MV-4-11 (cell line): ENCODE results near the gene TSGA10IP.
A peak's percentile ranks its signal among the peaks of the same experiment; 100 is the strongest.

ENCODE experiments used
- DNase-seq: peaks from one replicate; lab custom pipeline; 2025; lab: John Stamatoyannopoulos, UW

The TSGA10IP gene

DNA sequence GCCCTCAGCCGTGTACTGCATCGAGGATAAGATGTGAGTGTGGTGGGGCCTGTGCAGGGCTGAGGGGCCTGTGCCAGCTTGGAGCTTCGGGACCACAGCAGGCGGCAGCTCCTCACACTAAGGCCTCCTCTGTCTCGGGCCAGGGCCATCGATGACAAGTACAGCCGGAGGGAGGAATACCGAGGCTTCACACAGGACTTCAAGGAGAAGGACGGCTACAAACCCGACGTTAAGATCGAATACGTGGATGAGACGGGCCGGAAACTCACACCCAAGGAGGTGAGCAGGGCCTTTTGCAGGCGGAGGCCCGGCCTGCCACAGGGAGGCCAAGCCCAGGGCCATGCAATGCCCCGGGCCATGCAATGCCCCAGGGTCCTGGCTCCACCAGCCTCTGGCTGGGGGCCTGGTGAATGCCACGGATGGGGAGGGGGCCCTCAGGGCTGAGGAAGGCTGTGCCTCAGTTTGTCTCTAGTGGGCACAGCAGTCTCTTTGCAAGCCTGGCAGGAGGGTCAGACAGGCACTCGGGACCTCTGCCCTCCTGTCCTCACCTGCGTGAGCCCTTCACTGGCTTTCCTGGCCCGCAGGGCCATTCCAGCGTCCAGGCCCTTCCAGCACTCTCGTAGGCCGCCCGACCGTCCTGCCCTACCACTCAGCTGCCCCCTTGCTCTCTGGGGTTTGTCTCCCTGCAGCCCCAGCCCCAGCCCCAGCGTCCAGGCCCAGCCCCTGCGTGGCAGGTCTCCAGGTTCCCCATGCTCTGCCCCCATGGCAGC is 32.5 kb downstream of the TSGA10IP start:
- no peak for DNase-seq

DNA sequence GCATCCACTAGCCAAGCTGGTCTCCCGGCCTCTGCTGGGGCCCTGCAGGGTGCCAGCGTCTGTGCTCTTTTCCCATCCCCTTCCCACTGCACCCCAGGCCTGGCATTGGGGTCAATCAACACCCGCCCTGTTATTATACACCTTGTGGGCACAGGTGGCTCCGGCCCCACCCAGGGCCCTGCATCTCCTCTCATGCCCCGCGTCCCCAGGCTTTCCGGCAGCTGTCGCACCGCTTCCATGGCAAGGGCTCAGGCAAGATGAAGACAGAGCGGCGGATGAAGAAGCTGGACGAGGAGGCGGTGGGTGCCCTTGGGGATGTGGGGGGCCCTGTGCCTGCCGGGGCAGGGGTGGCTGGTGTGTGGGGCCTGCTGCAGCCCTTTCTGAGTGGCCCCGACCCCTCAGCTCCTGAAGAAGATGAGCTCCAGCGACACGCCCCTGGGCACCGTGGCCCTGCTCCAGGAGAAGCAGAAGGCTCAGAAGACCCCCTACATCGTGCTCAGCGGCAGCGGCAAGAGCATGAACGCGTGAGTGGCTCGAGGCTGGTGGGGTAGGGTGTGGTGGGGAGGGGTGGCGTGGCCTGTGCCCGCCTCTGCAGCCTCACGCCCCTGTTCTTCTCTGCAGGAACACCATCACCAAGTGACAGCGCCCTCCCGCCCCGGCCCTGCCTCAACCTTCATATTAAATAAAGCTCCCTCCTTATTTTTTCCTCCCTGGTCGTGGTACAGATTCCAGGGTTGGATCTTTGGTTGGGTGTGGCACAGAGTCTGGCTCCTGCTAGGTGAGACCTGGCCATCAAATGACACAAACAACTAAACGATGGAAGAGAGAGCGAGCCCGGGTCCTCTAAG is 33.3 kb downstream of the TSGA10IP start:
- no peak for DNase-seq

DNA sequence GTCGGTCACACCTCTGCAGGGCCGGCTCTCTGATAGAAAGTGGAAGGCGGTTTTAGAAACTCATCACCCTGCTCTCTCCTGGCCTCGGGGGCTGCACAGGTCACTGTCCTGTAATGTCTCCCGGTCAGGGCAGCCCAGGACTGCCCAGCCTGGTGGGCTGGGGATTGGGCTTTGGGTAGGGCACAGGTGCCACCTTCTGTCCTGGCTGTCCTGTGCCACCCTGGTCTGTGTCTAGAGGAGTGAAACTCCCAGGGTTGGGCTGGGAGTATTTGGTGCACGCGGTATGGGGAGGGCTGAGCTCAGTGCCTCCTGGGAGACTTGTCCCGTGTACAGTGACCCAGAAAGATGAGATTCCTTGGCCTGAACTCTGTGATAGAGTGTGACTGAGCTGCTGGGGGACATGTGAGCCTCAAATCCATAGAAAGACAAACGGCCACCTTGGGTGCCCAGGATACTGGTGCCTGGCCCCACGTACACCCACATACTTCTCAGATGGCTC is 34.0 kb downstream of the TSGA10IP start:
- DNase-seq: no peak

DNA sequence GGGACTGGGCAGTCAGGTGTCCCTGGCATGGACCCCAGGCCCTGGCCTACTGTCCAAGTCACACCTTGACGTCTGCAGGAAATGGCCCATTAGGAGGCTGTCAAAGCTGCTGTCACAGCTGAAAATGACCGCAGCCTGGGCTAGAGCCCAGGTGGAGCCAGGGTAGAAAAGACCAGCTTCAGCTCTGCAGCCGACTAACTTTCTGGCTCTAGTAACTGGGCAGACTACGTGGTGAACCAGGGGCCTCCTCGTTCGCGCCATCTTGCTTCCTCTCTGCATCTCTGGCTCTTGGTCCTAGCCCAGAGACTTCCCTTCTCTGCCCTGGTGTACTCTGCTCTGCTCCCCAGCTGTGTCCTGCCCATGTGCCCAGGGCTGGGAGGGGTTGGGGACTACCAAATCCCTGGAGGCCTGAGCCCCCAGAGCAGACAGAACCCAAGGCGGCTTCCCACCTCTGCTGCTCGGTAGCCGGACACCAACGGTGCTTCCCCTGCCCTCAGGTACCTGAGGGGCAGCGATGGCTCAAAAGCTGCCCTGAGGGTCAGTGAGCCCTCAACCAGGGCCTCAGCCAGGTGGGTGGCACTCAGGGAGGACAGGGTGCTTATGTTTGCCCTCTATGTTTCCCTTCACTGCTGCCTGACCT is 35.9 kb downstream of the TSGA10IP start:
- DNase-seq: no peak

DNA sequence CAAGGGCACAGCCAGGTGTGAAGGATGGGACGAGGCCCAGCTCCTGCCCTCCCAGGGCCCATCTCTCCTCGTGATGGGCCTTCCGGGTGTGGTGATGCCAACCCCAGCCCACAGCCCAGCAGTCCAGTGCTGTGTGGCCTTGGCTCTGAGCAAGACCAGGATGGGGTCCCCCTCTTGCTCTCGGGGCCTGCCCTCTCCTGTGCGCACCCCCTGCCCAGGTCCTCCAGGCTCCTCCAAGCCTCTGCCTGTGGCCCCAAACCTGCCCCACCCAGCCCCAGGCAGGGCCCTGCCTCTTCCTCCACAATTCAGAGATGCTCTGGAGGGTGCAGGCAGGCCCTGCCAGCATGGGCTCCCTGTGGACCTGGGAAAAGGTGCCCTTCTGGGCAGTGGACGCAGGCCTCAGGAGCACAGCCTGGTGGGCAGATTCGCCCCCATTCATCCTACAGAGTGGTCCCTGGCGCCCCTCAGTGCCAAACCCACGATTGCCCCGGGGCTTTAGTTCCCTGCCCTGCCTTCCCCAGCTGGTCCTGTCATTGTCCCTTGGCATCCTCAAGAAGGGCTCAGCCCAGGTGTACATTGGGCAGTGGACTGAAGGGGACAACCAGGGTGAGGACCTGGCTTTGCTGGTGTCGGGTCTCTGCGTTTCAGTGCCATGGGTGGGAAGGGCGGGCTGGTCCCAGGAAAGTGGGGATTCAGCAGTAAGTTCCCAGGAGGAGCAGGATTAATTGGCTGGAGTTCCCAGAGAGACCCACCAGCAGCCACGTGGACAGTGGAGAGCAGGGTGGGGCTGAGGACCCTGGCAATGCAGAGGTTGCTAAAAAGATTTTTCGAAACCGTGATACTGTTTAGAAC is 36.9 kb downstream of the TSGA10IP start:
- no peak for DNase-seq

DNA sequence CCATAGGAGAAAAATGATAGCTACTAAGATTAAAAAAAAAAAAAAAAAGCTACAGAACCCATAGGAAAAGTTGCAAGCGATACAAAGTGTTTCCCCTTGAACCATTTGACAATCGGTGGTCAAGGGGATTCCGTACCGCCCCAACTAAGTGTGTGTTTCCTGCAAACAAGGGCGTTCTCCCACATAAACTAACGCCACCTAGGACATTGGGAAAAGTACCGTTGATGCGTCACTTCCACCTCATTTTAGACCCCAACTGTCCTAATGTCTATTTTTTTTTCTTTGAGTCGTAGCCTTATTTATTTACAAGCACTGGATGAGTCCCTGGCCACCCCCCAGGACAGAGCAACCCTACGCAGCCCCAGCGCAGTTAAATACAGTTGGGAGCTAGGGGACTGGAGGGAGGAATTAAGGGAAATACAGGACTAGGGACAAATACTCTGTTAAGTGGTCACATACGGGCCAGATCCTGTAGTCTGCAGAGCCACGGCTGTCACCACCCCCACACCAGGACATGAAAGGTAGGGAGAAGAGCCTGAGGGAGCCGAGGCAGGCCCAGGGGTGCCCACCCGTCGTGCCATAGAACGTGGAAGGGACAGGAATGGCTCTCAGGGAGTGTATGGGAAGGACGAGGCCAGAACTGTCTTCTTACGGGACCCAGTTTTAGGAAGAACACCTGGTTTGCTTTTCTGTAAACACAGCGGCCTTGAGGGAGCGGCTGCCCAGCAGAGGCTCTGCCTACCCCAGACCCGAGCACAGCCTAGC is 37.7 kb downstream of the TSGA10IP start:
- no peak for DNase-seq

DNA sequence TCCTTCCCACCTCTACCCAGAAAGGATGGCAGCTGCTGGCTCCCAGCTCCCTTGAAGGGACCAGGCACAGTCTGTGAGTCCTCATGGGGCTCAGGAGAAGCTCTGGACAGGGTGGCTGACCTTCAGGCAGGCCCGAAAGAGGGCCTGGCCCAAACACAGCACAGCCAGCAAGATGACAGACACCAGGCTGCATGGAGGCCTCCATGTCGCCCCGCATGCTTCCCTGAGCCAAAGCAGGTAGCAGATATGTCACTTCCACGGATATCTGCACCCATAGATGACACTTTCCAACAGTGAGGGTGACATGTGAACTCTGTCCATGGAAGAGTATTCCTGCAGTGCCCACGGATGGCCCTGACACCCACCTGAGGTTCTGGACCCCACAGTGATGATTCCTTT is 38.3 kb downstream of the TSGA10IP start:
- no peak for DNase-seq

DNA sequence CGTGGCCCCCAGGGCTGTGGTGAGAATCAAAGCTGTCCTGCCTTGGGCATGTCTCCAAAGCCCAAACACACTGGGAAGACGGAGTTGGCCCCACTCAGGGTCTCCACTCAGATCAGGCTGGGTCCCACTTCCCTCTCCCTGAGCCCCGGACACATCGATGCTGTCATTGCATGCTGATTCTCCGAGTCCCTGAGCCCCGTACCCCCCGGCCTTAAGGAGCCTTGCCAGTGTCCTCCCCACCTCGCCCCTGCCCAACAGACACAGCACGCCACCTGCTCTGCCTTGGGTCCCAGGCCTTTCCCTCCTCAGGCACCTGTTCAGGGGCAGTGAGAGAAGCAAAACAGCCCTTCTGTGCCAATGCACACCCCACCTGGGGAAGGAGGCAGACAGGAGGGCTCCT is 42.1 kb downstream of the TSGA10IP start:
- no peak for DNase-seq

DNA sequence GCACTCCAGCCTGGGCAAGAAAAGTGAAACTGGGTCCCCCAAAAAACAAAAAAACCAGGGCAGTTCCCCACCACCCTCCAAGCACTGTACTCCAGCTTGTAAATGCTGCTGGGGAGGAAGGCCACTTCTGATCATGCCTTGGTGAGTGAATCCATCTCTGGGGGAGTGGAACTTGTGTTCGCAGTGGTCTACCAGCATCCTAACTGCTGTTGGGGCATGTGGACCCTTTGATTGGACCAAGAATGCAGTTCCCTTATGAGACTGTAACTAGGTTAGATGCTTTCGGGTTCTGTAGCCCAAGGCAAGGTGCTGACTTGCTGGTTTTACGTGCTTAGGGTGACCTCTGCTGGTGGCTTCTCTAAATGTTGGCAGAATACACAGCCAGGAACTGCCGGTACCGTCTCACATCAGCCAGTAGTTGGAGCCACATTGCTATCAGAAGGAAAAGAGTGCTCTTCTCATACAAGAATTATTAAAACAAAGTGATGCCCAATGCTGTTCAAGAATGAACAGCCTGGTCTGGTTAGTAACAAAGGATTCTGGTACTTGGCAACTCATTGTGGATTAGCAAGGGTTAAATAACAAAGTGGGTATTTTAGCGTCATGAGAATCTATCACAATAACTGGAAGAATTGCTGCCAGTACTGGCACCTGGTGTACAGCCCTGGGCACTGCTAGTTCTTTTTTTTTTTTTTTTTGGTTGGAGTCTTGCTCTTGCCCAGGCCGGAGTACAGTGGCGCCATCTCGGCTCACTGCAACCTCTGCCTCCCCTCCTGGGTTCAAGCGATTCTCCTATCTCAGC is 43.7 kb downstream of the TSGA10IP start:
- DNase-seq: peak; percentile 93

DNA sequence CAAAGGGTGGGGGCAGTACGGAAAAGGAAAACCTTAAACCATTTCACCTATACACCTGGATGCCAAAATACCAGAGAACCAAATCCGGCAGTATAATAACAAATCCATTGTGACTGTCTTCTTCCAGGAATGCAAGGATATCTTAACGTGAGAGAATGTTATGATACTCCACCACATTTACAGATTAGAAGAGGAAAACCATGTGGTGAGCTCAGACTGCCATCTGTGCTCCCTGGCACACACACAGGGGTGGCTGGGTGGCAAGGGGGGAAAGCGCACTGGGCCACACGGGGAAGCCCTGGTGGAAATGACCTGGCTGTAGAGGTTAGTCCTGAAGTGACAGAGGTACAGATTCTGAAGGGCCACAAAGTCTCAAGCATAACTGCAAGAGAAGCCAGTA is 46.8 kb downstream of the TSGA10IP start:
- no peak for DNase-seq

DNA sequence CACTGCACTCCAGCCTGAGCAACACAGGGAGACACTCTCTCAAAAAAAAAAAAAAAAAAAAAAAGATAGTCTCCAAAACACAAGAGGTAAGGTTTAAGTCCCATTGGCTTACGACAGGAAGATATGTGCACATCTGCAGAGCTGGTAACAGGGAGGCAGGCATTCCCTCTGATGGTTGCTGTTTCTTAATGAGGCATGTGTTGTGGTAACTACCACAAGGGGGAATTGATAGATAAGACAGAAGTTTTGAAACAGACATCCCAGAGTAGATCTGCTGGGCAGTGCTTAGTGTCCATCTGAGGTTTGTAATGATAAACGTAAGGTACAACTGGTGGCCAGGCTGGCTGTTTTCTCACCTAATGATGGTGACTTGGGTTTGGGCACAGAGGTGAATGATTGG is 52.0 kb downstream of the TSGA10IP start:
- peak; percentile 62 for DNase-seq

DNA sequence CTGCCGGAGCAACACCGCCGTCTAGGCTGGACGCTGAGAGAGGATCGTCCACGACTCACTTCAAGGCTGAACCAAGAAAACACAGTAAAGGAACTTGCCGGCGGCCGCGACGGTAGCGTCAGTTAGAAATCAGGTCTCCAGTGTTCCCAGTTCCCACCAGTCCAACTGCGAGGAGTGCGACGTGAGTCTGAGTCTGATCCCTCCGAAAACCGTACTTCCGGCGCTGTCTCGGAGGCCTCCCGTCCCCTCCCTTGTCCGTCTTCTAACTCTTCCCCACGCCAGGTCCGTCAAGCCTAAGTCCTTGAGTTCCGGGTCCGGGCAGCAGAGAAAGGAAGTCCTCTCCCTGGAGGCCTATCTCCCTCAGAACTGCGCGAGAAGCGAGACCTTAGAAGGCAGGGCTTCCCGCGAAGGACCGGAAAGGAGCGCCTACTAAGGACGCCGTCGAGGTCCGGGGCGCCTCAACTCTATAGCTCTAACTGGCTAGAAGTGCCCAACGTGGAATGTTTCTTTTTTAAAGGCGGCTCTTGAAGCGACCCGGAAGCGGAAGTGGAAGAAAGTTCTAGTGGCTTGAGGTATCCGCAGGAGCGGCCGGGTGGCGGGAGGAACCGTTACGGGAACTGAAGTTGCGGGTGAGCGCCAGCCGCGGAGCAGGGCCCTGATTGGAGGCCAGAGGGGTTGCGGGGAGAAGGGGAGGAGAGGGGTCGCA is 56.8 kb downstream of the TSGA10IP start, which contains the start of the genes BANF1 and EIF1AD:
BANF1 (plus strand) TSS at position 562 of the 706 bp plus-strand sequence. CDS start 748 bp downstream, outside the sequence.
EIF1AD (minus strand) TSS at position 216 of the 706 bp plus-strand sequence. CDS start 1,768 bp downstream, outside the sequence.
- peak; percentile 99 for DNase-seq

DNA sequence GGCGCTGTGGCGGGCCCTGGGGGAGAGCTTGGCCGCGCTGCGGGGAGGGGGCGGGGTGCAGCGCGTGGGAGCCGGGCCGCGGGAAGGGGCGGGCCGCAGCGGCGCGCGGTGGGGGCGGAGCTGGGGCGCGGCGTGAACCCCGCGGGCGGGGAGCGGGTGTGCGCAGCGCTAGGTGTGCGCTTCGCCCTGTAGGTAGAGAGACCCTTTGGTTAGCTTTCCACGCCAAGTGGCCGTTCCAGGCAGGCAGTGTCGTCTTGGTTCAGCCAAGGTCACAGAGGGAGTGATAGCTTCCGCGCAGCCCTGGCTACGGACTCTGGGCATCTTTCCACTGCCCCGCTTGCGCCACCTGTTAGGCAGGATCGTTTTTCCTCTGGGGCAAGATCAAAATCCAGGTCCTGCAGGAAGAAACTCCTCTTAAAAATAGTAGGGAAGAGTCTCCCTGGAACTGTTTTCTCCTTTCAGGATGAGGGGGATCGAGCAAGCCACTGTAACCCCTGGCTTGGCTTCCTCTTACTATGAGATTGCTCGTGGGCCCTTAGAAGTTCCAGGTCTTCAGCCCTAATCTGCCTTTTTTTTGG is 57.5 kb downstream of the TSGA10IP start:
- DNase-seq: no peak

DNA sequence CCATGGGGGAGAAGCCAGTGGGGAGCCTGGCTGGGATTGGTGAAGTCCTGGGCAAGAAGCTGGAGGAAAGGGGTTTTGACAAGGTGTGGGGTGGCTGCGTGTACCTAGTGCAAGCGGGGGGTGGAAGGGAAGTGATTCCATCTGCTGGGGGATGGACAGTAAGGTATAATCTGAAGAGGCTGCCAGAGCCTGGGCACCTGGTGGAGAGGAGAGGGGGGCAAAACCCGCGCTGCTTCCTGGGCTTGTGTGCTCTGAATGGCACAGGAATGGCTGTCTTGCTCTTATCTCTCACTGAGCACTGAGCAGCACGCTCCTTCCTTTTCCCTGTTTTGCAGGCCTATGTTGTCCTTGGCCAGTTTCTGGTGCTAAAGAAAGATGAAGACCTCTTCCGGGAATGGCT is 58.0 kb downstream of the TSGA10IP start:
- no peak for DNase-seq

DNA sequence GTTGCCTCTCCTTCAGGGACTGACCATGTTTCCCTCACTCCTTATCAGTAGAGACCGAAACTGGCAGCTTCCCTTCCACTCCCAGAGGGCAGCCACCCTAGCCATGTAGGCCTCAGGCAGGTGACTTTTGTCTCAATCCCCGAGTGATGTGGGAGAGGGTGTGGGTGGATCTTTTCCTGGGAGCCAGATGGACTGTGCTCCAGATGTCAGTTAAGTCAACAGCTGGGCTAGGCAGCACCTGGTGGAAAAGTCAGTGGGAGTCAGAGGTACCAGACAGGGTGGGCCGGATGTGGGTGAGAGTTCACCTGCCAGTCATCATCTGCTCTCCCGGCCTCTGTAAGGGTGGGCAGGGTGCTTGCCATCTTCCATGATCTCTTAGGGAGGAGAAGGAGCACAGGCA is 58.9 kb downstream of the TSGA10IP start:
- DNase-seq: no peak

DNA sequence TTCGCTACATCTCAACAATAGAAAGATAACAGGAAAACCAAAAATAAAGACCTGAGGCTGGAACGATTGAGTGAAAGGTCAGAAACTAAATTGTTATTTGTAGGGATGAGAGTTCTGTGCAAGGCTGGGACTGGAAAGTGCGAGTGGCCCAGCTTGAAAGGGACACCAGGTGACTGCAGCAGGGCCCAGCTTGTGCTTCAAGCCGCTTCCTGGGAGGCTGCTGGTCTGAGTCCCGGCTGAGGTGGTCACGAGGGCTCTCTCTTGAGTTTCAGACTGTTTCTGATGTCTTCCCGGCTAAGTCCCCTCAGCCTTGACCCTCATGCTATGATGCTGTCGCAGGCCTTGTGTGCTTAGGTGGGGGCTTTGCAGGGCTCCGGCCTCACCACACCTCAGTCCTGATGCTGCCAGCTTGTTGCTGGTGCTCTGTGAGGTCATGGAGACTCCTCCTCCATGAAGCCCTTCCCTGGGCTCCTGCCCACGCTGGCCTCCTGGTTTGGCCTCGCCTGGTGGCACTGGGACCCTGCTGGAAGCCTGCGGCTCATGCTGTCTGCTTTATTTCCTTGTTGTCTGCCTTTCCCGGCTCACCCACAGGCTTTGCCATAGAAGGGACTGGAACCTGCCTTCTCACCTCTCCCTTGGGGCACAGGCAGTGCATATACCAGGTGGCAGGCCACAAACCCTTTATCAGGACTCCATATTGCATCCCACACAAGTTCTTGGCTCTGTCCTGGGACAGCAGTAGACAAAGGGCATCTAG is 61.0 kb downstream of the TSGA10IP start:
- DNase-seq: no peak

DNA sequence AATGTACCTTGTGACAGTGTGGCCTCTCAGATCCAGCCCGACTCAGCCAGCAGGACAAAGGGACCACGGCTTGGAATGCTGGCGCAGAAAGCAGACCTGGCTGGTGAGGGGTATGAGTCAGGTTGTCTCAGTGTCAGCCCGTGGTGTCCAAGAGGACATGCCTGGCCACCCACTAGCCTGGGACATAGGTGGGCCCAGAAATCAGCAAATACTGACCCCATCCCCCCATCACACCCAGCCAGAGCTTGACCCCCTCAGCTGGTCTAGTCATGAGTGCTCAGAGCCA is 61.6 kb downstream of the TSGA10IP start:
- DNase-seq: no peak

DNA sequence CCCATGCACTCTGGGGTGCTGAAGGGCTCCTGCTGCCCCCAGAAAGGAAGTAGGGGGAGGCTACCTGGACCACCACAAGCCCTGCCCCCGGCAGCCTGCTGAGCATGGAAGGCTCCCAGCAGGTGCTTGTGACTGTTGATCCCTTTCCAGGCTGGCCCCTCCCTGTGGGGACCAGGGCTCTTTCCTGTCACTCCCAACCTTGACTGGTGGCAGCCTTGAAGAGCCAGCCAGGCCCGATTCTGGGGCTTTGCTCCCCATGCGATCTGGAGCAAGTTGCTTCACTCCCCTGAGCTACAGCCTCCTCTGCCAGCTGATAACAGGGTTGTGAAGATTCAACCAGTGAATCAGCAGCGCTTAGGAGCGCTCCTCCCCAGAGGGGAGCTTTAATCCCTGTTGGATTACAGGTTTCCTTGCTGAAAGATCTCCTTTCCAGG is 61.9 kb downstream of the TSGA10IP start:
- no peak for DNase-seq
